ENCODE results near the gene CAV2. TPM values are rescaled to one million over a fixed set of nuclear protein-coding genes. Genes with fewer than 3 reads are reported as not detected.

CAV2 gene
- total and polyA plus RNA-seq, 2 of the 8 experiments (the other 6 are each of a cell fraction or from before 2014, with no cell fraction given): 2.8 to 4.7 TPM

- no peaks in the 10 kb centered on the region for H3K4me1 ChIP-seq (replicated peaks in 1 of 4; ENCODE audit: control insufficient read depth in 3 of 4, insufficient read depth in 4 of 4, low read length in 3 of 4)
- H2AFZ ChIP-seq (ENCODE audit: low read length): no peak overlapping the region
- no peaks in the 10 kb centered on the region for H4K20me1 ChIP-seq (replicated peaks in 1 of 2; ENCODE audit: control insufficient read depth in 1 of 2, insufficient read depth in 2 of 2, low read length in 2 of 2)
- H4K91ac ChIP-seq (replicated peaks; ENCODE audit: insufficient read length, low read length): no peak overlapping the region
- H3K79me1 ChIP-seq (ENCODE audit: low read depth, low read length): no peaks in the 10 kb centered on the region
- H3K23ac ChIP-seq (ENCODE audit: insufficient read length): no peak overlapping the region
- POLR2A ChIA-PET (ENCODE audit: partially characterized antibody): no interaction called here
- FAIRE-seq (no peak), DNase-seq (ENCODE audit: low read depth in 1 of 2, low spot score in 2 of 2) (no peak)
- H3K79me2 ChIP-seq (ENCODE audit: control insufficient read depth in 1 of 2, insufficient read depth in 2 of 2, low read length in 2 of 2): no peaks in the 10 kb centered on the region
- no peak overlapping the region for H2BK15ac ChIP-seq (ENCODE audit: low read length)
- H2BK120ac ChIP-seq (replicated peaks; ENCODE audit: low read depth, low read length): no peak overlapping the region
- H2AK5ac ChIP-seq (ENCODE audit: low read depth, low read length): no peak overlapping the region
- H4K5ac ChIP-seq (ENCODE audit: insufficient read length, low read depth, low read length): no peak overlapping the region
- CTCF ChIA-PET (ENCODE audit: partially characterized antibody): interaction anchor here (0.6 to 2.2 kb wide), 4 partner anchors 9 to 310 kb away, joined by 3 to 9 read pairs (median 3); no protein-coding TSS in a partner anchor
- H2BK12ac ChIP-seq (ENCODE audit: low read depth, low read length): no peak overlapping the region
- H3K27me3 ChIP-seq (replicated peaks in 1 of 4; ENCODE audit: control insufficient read depth in 3 of 4, extremely low read depth in 1 of 4, insufficient read depth in 3 of 4, low read length in 3 of 4): no peaks in the 10 kb centered on the region
- no peak overlapping the region for H3K27ac ChIP-seq (ENCODE audit: low read depth, low read length)
- H3K18ac ChIP-seq (ENCODE audit: extremely low read depth, low read length): no peak overlapping the region
- no peak overlapping the region for H3K4ac ChIP-seq (replicated peaks; ENCODE audit: insufficient read length, low read depth, low read length)
- no peak overlapping the region for H3K14ac ChIP-seq (ENCODE audit: insufficient read length)
- H2BK5ac ChIP-seq (ENCODE audit: low read depth, low read length): no peak overlapping the region
- no peak overlapping the region for H2BK20ac ChIP-seq (ENCODE audit: low read length)
- WGBS, 2 experiments (ENCODE audit: extremely low coverage in 1 of 2, insufficient coverage in 1 of 2, insufficient read length in 1 of 2, insufficient replicate concordance in 2 of 2, low coverage in 1 of 2, low lambda C conversion rate in 2 of 2, missing lambda C conversion rate in 1 of 2): 80% methylated on average over 4 of the region's 4 CpGs; no CpG with 5 or more reads in 1 of the 2 experiments
- TF ChIP-seq HDAC6 (IDR thresholded peaks at IDR 0.05; ENCODE audit: low read depth, low read length): no peak
- no peak for TF ChIP-seq GTF2F1 (IDR thresholded peaks at IDR 0.05; ENCODE audit: borderline replicate concordance, low read depth, low read length)
- TF ChIP-seq POLR2AphosphoS5 (IDR thresholded peaks at IDR 0.05; ENCODE audit: low read depth, low read length): no peak
- no peak for TF ChIP-seq RXRA (IDR thresholded peaks at IDR 0.05; ENCODE audit: insufficient read depth, low read depth, low read length)
- TF ChIP-seq RNF2 (IDR thresholded peaks at IDR 0.05; ENCODE audit: borderline replicate concordance, low read depth, low read length, missing control alignments, poor library complexity, severe bottlenecking): no peak
- TF ChIP-seq CREB1 (IDR thresholded peaks at IDR 0.05): no peak
- no peaks in the 10 kb centered on the region for H3K9me3 ChIP-seq (ENCODE audit: insufficient read depth in 2 of 2, low read depth in 1 of 2, low read length in 1 of 2)
- H3K4me2 ChIP-seq (ENCODE audit: insufficient read depth in 1 of 2, low read depth in 2 of 2, low read length in 2 of 2): no peak overlapping the region
- H3K4me3 ChIP-seq (ENCODE audit: extremely low read depth in 1 of 4, insufficient read depth in 2 of 4, low read depth in 3 of 4, low read length in 4 of 4): no peak overlapping the region
- H3K9ac ChIP-seq (replicated peaks in 1 of 4; ENCODE audit: extremely low read depth in 1 of 4, low read depth in 3 of 4, low read length in 3 of 4): no peak overlapping the region
- no peaks in the 10 kb centered on the region for H3K36me3 ChIP-seq (ENCODE audit: control insufficient read depth in 2 of 4, insufficient read depth in 4 of 4, low read length in 3 of 4)
- H3K56ac ChIP-seq (replicated peaks; ENCODE audit: insufficient read length, low read depth, low read length): no peak overlapping the region
- H4K8ac ChIP-seq (ENCODE audit: extremely low read depth, insufficient read depth, low read length): no peak overlapping the region
- H3K23me2 ChIP-seq (ENCODE audit: low read depth, low read length): no peaks in the 10 kb centered on the region; the same call in 1 of the 2 replicates
Measured at GRCh38 chr7:116449950-116450349, 49.6 kb upstream of the CAV2 start.
